ENCODE results near the gene PATL1.
"Not testable (repeated sequence)": the region's sequence is repeated elsewhere in the genome, so short reads cannot be mapped to it uniquely, and the experiment has no call there.

PATL1 gene, protein sequence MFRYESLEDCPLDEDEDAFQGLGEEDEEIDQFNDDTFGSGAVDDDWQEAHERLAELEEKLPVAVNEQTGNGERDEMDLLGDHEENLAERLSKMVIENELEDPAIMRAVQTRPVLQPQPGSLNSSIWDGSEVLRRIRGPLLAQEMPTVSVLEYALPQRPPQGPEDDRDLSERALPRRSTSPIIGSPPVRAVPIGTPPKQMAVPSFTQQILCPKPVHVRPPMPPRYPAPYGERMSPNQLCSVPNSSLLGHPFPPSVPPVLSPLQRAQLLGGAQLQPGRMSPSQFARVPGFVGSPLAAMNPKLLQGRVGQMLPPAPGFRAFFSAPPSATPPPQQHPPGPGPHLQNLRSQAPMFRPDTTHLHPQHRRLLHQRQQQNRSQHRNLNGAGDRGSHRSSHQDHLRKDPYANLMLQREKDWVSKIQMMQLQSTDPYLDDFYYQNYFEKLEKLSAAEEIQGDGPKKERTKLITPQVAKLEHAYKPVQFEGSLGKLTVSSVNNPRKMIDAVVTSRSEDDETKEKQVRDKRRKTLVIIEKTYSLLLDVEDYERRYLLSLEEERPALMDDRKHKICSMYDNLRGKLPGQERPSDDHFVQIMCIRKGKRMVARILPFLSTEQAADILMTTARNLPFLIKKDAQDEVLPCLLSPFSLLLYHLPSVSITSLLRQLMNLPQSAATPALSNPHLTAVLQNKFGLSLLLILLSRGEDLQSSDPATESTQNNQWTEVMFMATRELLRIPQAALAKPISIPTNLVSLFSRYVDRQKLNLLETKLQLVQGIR

DNA sequence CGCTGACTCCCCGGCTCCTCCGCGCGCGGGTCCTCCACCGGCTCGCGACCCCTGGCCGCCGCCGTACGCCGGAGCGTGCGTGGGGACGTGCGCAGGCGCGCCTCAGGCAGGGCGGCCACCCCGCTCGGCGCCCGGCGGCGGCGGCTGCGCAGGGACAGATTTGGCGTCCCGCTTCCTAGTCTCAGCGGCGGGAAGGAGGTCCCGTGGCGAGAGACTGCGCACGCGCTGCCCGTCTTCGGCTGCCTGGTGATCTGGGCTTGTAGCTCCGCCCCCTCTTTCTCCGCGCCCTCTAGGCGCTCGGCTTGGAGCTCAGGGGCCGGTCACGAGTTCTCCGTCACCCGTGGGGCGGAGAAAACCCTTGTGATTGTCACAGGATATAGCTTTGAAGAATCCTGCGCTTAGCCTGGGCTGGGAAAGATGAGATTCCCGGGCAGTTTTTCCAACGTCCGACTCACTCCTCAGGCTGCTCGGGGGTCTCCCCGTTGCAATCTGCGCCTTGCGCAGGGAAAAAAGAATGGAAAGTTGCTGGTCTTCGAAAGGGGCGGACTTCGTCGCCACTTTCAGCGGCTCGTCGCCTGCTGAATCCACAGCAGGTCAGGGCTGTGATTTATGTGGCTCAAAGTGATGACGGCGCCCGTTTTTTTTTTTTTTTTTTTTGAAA, at the start of gene PATL1:
TSS of gene PATL1 (minus strand) at position 88 of the 661 bp plus-strand sequence. CDS start 142 bp downstream, outside the sequence.
- Mint-ChIP-seq H3K4me1 (ENCODE audit: low read depth) (peaks cover 51% of the 10 kb centered on the region), H3K4me3 (peak within 1 kb of the TSS; percentile 93)

DNA sequence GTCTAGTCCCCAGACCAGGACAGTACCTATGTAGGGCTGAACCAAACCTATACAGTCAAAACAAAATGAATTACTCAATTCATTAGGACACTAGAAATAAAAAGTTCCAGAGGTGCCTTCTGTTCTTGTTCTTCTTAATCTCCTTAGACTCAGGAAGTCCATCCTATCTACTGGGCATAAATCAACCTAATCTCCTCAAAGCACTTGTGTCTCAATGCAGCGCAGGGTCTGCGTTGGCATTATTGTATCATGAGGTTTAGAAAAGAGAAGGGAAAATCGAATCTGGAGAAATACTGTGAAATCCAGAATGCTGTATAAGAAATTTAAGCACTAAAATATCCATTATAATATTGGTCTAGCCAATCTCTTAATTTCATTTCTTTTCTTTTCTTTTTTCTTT, 47.2 kb upstream of the PATL1 start:
- H3K36me3 Mint-ChIP-seq (ENCODE audit: low read depth): no peaks in the 10 kb centered on the region
- no peaks in the 10 kb centered on the region for H3K9me3 Mint-ChIP-seq
- no peak overlapping the region for H3K27ac Mint-ChIP-seq
- H3K27me3 Mint-ChIP-seq: peaks cover 36% of the 10 kb centered on the region
- H3K4me1 Mint-ChIP-seq (ENCODE audit: low read depth): no peaks in the 10 kb centered on the region
- H3K4me3 Mint-ChIP-seq: no peak overlapping the region

More for the DNA sequence above, at the start of gene PATL1:
- Mint-ChIP-seq H3K27me3 (no peaks in the 10 kb centered on the region), H3K9me3 (no peaks in the 10 kb centered on the region), H3K36me3 (ENCODE audit: low read depth) (peaks cover 36% of the 10 kb centered on the region), H3K27ac (peak within 1 kb of the TSS; percentile 95)

DNA sequence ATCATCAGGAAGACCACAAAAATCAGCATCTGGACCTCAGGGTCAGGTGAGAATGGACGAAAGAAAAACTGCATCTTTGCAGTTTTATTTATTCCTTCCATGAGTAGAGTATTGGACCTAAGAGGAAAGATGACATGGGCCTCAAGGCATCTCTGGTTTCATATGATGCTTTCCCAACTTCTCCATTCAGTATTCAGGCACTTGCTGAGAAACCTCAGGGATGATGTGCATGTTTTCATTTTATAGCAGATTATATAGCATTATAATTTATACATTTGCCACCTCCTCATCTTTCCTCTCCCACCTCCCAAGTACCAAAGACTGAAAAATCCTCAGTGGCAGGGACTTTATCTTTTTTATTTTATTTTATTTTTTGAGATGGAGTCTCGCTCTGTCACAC, 44.9 kb upstream of the PATL1 start, which contains the start of gene OR10V1:
TSS of gene OR10V1 (minus strand) at position 101 of the 400 bp plus-strand sequence. CDS start at position 101, 0 bp downstream.
- no peaks in the 10 kb centered on the region for H3K4me1 Mint-ChIP-seq (ENCODE audit: low read depth)
- H3K9me3 Mint-ChIP-seq: no peaks in the 10 kb centered on the region
- no peak within 1 kb of the TSS for H3K27ac Mint-ChIP-seq
- no peak within 1 kb of the TSS for H3K4me3 Mint-ChIP-seq
- peaks cover 28% of the 10 kb centered on the region for H3K27me3 Mint-ChIP-seq
- H3K36me3 Mint-ChIP-seq (ENCODE audit: low read depth): no peaks in the 10 kb centered on the region

DNA sequence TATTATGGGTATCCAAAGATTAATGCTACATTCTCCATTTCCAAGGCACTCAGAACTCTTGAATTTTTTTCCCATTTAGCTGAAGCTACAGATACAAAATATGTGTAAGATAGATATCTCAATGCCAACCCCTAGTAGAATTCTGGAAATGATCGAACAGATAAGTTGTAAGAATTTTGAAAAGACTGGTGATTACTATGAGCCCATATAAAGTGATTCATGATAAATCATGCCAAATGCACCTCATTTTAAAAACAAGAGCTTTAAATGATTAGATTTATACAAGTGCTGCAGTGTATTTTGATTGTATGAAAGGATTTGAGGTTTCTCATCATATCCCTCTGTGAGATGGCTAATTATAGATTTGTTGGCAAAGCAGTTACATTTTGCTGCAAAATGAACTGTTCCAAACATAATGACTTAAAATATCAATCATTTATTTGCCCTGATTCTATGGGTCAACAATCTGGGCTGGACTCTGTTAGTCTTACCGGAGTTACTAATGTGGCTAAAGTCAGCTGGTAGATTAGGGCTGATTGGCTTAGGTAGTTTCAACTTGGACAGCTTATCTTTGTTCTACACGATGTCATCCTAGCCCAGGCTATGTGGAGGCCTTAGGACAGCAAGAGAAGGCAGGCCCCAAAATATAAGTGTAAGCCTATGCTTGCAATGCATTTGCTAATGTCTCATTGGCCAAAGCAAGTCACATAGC, 41.5 kb upstream of the PATL1 start:
- no peak overlapping the region for H3K4me3 Mint-ChIP-seq
- H3K36me3 Mint-ChIP-seq (ENCODE audit: low read depth): no peaks in the 10 kb centered on the region
- no peaks in the 10 kb centered on the region for H3K9me3 Mint-ChIP-seq
- H3K27me3 Mint-ChIP-seq: peaks cover 17% of the 10 kb centered on the region
- no peaks in the 10 kb centered on the region for H3K4me1 Mint-ChIP-seq (ENCODE audit: low read depth)
- no peak overlapping the region for H3K27ac Mint-ChIP-seq

DNA sequence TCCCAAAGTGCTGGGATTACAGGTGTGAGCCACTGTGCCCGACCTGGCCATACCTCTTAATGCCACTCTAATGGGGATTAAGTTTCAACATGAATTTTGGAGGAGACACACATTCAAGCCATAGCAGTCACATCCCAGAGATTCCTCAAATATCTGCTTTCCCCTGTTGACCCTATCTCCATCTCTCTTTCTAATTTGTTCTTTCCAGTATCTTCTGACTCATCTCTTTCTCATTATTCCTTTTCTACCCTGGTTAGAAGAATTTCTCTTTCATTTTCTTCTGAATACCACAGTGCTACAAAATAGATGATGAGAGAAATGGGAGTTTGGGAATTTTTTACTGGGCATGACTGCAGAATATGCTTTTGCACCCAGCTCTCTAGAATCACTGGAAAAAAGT, 39.7 kb upstream of the PATL1 start:
- Mint-ChIP-seq H3K4me3 (no peak overlapping the region), H3K27ac (no peak overlapping the region), H3K27me3 (peaks cover 13% of the 10 kb centered on the region), H3K4me1 (ENCODE audit: low read depth) (no peaks in the 10 kb centered on the region), H3K36me3 (ENCODE audit: low read depth) (no peaks in the 10 kb centered on the region), H3K9me3 (no peaks in the 10 kb centered on the region)

DNA sequence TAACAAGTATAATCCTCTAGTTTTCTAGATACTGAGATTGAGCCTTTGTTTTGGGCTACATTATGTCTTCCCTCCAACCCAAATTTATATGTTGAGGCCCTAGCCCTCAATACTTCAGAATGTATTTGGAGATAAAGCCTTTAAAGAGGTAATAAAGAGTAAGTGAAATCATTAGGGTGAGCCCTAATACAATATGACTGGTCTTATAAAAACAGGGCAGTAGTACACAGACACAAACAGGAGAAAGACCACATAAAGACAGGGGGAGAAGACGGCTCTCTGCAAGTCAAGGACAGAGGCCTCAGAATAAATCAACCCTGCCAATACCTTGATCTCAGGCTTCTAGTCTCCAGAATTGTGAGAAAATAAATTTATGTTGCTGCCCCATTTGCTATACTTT, 38.5 kb upstream of the PATL1 start:
- no peaks in the 10 kb centered on the region for H3K36me3 Mint-ChIP-seq (ENCODE audit: low read depth)
- no peak overlapping the region for H3K27ac Mint-ChIP-seq
- no peaks in the 10 kb centered on the region for H3K4me1 Mint-ChIP-seq (ENCODE audit: low read depth)
- H3K27me3 Mint-ChIP-seq: peaks cover 8% of the 10 kb centered on the region
- no peaks in the 10 kb centered on the region for H3K9me3 Mint-ChIP-seq
- no peak overlapping the region for H3K4me3 Mint-ChIP-seq

DNA sequence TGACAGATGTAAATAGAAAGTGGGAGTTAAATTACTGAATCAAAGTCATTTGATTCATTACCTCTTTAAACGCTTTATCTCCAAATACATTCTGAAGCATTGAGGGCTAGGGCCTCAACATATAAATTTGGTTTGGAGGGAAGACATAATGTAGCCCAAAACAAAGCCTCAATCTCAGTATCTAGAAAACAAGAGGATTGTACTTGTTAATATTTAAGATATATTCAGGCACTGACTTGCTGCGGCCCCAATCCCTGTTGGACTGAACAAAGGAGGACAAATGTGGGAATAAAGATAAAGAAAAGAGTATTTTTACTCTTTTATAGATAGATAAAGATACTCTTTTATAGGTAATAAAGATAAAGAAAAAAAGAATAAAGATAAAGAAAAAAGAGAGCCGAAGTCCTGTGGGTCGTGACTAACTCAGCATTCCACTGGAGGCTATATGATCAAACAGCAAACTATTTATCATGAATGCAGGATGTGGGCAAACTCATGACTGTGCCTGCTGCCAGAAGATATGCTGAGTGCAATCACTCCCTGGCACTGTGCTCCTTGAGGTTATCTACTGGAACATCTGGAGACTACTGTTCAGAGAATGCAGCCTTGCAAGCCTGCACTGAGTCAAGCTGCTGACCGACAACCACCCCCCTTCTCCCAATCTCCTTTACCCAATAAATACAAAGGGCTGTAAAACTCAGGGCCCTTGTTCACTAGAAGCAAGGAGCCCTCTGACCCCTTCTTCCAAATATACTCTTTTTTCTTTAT, 37.9 kb upstream of the PATL1 start:
- H3K9me3 Mint-ChIP-seq: no peaks in the 10 kb centered on the region
- H3K36me3 Mint-ChIP-seq (ENCODE audit: low read depth): no peaks in the 10 kb centered on the region
- no peak overlapping the region for H3K4me3 Mint-ChIP-seq
- H3K4me1 Mint-ChIP-seq (ENCODE audit: low read depth): no peaks in the 10 kb centered on the region
- no peak overlapping the region for H3K27ac Mint-ChIP-seq
- H3K27me3 Mint-ChIP-seq: peaks cover 8% of the 10 kb centered on the region

DNA sequence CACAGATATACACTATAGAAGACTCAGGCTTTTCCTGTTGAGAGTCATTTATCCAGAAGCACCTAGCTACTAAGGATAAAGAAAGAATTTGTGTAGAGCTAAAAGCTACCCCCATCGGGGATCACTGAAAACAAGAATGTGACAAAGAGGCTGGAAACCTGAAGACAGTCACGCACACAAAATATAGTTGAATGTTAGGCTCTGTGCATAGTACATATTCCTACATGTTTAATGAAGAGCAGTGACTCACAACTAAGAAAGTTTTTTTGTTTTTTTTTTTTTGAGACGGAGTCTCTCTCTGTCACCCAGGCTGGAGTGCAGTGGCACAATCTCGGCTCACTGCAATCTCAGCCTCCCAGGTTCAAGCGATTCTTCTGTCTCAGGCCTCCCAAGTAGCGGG, 36.5 kb upstream of the PATL1 start:
- Mint-ChIP-seq H3K36me3 (ENCODE audit: low read depth) (no peaks in the 10 kb centered on the region), H3K27me3 (peaks cover 8% of the 10 kb centered on the region), H3K4me1 (ENCODE audit: low read depth) (no peaks in the 10 kb centered on the region), H3K4me3 (no peak overlapping the region), H3K9me3 (no peaks in the 10 kb centered on the region), H3K27ac (no peak overlapping the region)

DNA sequence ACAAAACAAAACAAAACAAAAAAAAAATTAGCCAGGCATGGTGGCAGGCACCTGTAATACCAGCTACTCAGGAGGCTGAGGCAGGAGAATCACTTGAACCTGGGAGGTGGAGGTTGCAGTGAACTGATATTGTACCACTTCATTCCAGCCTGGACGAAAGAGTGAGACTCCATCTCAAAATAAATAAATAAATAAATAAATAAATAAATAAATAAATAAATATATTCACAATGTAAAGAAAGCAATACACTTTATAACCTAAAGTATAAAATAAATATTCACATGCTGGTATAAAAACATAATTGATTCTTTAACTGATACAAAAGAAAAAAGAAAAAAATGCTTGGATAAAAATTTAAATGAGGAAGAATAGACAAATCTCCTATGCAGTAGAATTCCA, 34.7 kb upstream of the PATL1 start:
- H3K27me3 Mint-ChIP-seq; H3K4me1 Mint-ChIP-seq (ENCODE audit: low read depth); H3K27ac Mint-ChIP-seq; H3K36me3 Mint-ChIP-seq (ENCODE audit: low read depth); H3K4me3 Mint-ChIP-seq; H3K9me3 Mint-ChIP-seq: not testable (repeated sequence)

DNA sequence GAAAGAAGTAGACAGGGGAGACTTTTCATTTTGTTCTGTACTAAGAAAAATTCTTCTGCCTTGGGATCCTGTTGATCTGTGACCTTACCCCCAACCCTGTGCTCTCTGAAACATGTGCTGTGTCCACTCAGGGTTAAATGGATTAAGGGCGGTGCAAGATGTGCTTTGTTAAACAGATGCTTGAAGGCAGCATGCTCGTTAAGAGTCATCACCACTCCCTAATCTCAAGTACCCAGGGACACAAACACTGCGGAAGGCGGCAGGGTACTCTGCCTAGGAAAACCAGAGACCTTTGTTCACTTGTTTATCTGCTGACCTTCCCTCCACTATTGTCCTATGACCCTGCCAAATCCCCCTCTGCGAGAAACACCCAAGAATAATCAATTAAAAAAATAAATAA, 31.3 kb upstream of the PATL1 start:
- not testable (repeated sequence) for H3K27ac Mint-ChIP-seq; H3K36me3 Mint-ChIP-seq (ENCODE audit: low read depth); H3K4me3 Mint-ChIP-seq; H3K27me3 Mint-ChIP-seq; H3K9me3 Mint-ChIP-seq; H3K4me1 Mint-ChIP-seq (ENCODE audit: low read depth)

DNA sequence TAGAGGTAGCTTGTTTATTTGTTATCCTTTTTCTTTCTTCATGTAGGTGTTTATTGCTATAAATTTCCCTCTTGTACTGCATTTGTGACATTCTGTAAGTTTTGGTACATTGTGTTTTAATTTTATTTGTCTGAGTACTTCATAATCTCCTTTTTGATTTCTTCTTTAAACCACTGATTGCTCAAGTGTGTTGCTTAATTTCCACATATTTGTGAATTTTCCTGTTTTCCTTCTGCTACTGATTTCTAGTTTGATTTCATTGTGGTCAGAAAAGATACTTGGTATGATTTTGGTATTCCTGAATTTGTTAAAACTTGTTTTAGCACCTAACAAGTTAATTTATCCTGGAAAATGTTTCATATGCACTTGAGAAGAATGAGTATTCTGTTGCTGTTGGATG, 29.7 kb upstream of the PATL1 start:
- H3K4me3 Mint-ChIP-seq: no peak overlapping the region
- no peak overlapping the region for H3K27ac Mint-ChIP-seq
- peaks cover 4% of the 10 kb centered on the region for H3K9me3 Mint-ChIP-seq
- H3K4me1 Mint-ChIP-seq (ENCODE audit: low read depth): no peaks in the 10 kb centered on the region
- H3K27me3 Mint-ChIP-seq: peaks cover 13% of the 10 kb centered on the region
- no peaks in the 10 kb centered on the region for H3K36me3 Mint-ChIP-seq (ENCODE audit: low read depth)

DNA sequence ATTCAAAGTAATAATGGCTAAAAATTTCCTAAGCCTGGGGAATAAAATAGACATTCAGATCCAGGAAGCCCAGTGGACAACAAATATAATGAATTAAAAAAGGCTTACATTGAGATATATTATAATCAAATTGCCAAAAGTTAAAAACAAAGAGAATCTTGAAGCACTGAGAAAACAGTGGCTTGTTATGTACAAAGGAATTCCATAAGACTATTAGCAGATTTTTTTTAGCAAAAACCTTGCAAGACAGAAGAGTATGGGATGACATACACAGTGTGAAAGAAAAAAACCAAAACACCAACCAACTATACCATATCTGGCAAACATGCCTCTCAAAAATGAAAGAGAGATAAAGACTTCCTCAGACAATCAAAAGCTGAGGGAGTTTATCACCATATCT, 24.1 kb upstream of the PATL1 start:
- Mint-ChIP-seq H3K4me1 (ENCODE audit: low read depth) (no peaks in the 10 kb centered on the region), H3K9me3 (peaks cover 15% of the 10 kb centered on the region), H3K27me3 (peaks cover 20% of the 10 kb centered on the region), H3K4me3 (no peak overlapping the region), H3K27ac (no peak overlapping the region), H3K36me3 (ENCODE audit: low read depth) (no peaks in the 10 kb centered on the region)

DNA sequence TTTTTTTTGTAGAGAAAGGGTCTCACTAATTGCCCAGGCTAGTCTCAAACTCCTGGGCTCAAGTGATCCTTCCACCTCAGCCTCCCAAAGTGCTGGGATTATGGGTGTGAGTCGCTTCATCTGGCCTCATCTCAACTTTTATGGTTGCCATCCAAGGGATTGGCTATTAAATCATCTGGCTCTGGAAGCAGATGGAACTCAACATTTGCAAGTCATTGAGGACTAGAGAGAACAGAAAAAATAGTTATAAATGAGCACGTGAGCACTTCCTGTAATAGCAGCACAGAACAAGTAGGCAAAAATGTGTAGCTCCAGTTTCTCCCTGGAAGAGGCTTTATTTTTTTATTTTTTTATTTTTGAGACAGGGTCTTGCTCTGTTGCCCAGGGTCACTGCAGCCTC, 22.3 kb upstream of the PATL1 start:
- Mint-ChIP-seq H3K36me3 (ENCODE audit: low read depth) (no peaks in the 10 kb centered on the region), H3K4me1 (ENCODE audit: low read depth) (no peaks in the 10 kb centered on the region), H3K4me3 (no peak overlapping the region), H3K9me3 (peaks cover 15% of the 10 kb centered on the region), H3K27ac (no peak overlapping the region), H3K27me3 (peaks cover 16% of the 10 kb centered on the region)

DNA sequence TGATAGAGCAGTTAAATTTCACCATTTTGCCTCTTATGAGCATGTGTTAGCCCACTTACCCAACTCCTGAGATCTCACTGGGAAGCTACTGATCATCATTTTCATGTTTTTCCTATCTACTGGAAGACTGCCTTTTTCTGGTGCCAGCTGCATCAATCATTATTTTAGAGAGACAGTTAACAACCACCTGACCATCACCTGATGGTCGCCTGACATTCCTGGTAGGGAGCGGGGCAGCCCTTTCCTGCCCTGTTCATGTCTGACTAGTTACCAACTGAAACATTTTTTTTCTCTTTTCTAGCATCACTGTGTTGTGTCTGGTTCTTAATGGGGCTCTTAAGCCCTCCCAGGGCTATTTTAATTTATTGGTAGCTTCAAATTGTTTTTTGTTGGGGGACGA, 20.2 kb upstream of the PATL1 start:
- no peaks in the 10 kb centered on the region for H3K36me3 Mint-ChIP-seq (ENCODE audit: low read depth)
- peaks cover 15% of the 10 kb centered on the region for H3K9me3 Mint-ChIP-seq
- no peak overlapping the region for H3K4me3 Mint-ChIP-seq
- H3K27ac Mint-ChIP-seq: no peak overlapping the region
- H3K4me1 Mint-ChIP-seq (ENCODE audit: low read depth): no peaks in the 10 kb centered on the region
- H3K27me3 Mint-ChIP-seq: peaks cover 21% of the 10 kb centered on the region
